PC-9 (cell line): ENCODE results near the gene RAF1. TPM values are rescaled to one million over a fixed set of nuclear protein-coding genes. Genes with fewer than 3 reads are reported as not detected.

Source experiments
- BruUV-seq: library from RNA; stranded (reverse); fragments of 400-500 nt; replicated peaks from 2 replicates; lab custom pipeline; 2021; lab: Mats Ljungman, UMichigan
- CTCF ChIA-PET: fragments of 300-600 bp; sonication (Branson Sonifier 250); formaldehyde crosslinking; loops from one replicate; lab custom pipeline; 2022; ENCODE audit warnings: antibody characterized with exemption; lab: Charles Lee
- POLR2A ChIA-PET: fragments of 300-600 bp; sonication (Branson Sonifier 250); formaldehyde crosslinking; loops from one replicate; lab custom pipeline; 2022; ENCODE audit warnings: antibody characterized with exemption; ENCODE audit not compliant: unreplicated experiment; lab: Charles Lee
- DNase-seq, 2 experiments: peaks; one replicate each; pipeline versions ENCODE4 v3.0.0 to v3.0.0-alpha.2; 2015 to 2022; ENCODE audit warnings: mixed read lengths in 1 of 2
- H2AFZ ChIP-seq: fragments of 200-600 bp; sonication (generic); 2 replicates; pipeline ENCODE4 v1.8.1; 2017; ENCODE audit warnings: antibody characterized with exemption
- H3F3A ChIP-seq: fragments of 200-600 bp; sonication (generic); 2 replicates; pipeline ENCODE4 v1.8.1; 2017; ENCODE audit warnings: antibody characterized with exemption, mild to moderate bottlenecking, low read depth; ENCODE audit not compliant: insufficient read depth
- H3K27ac ChIP-seq: fragments of 200-600 bp; sonication (generic); 2 replicates; pipeline ENCODE4 v1.6.1; 2016; ENCODE audit warnings: mixed run types
- H3K27me3 ChIP-seq: fragments of 200-600 bp; sonication (generic); 2 replicates; pipeline ENCODE4 v1.6.1; 2016; ENCODE audit warnings: low read depth, mixed run types; ENCODE audit not compliant: insufficient read depth
- H3K36me3 ChIP-seq: fragments of 200-600 bp; sonication (generic); 2 replicates; pipeline ENCODE4 v1.6.1; 2016; ENCODE audit warnings: low read depth, mixed run types
- H3K4me1 ChIP-seq: fragments of 200-600 bp; sonication (generic); replicated peaks from 2 replicates; pipeline ENCODE4 v1.6.1; 2016; ENCODE audit warnings: mixed run types; ENCODE audit not compliant: insufficient read depth
- H3K4me2 ChIP-seq: fragments of 200-600 bp; sonication (generic); 2 replicates; pipeline ENCODE4 v1.6.1; 2017; ENCODE audit warnings: mixed run types
- H3K4me3 ChIP-seq: fragments of 200-600 bp; sonication (generic); 2 replicates; pipeline ENCODE4 v1.6.1; 2016; ENCODE audit warnings: mixed run types
- H3K79me2 ChIP-seq: fragments of 200-600 bp; sonication (generic); 2 replicates; pipeline ENCODE4 v1.6.1; 2017; ENCODE audit warnings: low read depth, mixed run types
- H3K9me2 ChIP-seq: fragments of 200-600 bp; sonication (generic); 2 replicates; pipeline ENCODE4 v1.8.1; 2017; ENCODE audit warnings: mild to moderate bottlenecking; ENCODE audit not compliant: insufficient read depth
- H3K9me3 ChIP-seq: fragments of 200-600 bp; sonication (generic); 2 replicates; pipeline ENCODE4 v1.8.1; 2016; ENCODE audit warnings: low read depth; ENCODE audit not compliant: insufficient read depth
- H4K20me1 ChIP-seq: fragments of 200-600 bp; sonication (generic); 2 replicates; pipeline ENCODE4 v1.8.1; 2017; ENCODE audit not compliant: insufficient read depth
- EZH2 ChIP-seq: fragments of 200-600 bp; sonication (generic); IDR thresholded peaks from 2 replicates; pipeline ENCODE4 v1.8.0; 2017; ENCODE audit warnings: antibody characterized with exemption, low read depth
- intact Hi-C: fragments of 100-400 bp; cut with micrococcal nuclease; formaldehyde crosslinking; loops from one replicate; pipeline ENCODE4 v1.10.0; 2022; ENCODE audit not compliant: unreplicated experiment
- total RNA-seq: library from RNA; stranded (reverse); gene quantifications from 2 replicates; pipeline ENCODE4 v1.2.3, GENCODE V29; 2021
- TF ChIP-seq, protein P1 (sequence below): fragments of 200-600 bp; sonication (generic); conservative IDR thresholded peaks from 2 replicates; pipeline ENCODE4 v1.6.1; 2017; ENCODE audit warnings: mixed run types, antibody characterized with exemption, mild to moderate bottlenecking, moderate library complexity

The RAF1 gene
- total RNA-seq, 1 experiment from 2014 or later, result 72.4 TPM

DNA sequence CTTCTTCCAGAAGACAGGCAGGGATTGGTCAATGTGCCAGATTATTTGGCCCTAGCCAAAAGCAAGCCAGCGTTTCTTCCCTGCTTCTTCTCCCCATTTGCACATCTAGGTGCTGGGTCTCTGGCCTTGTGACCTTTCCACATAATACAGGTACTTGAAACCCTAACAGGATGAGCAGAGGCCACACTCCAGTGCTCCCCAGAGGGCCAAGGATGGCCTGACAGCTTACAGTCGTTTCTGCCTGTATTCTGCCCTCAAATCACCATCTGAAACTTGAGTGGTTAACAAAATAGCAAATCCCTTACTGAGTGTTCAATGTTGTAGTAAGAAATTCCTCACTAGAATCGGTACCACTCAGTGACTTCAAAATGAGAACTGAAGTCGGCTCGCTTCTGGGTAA lies 77.9 kb downstream of the RAF1 start:
- H3K27ac ChIP-seq, result 0 out of 2 replicates have a peak overlapping the region, but pooled peaks have one; percentile 4
- peaks cover 39% of the 10 kb centered on the region; the same call in 1 of the 2 replicates for H3F3A ChIP-seq
- no peak overlapping the region for H2AFZ ChIP-seq
- intact Hi-C loops, result no loop called here
- no peaks in the 10 kb centered on the region for H3K4me1 ChIP-seq
- H3K9me2 ChIP-seq, result no peaks in the 10 kb centered on the region
- H3K27me3 ChIP-seq, result no peaks in the 10 kb centered on the region
- H3K9me3 ChIP-seq, result no peaks in the 10 kb centered on the region
- no peak for TF ChIP-seq EZH2
- TF ChIP-seq, protein P1, sequence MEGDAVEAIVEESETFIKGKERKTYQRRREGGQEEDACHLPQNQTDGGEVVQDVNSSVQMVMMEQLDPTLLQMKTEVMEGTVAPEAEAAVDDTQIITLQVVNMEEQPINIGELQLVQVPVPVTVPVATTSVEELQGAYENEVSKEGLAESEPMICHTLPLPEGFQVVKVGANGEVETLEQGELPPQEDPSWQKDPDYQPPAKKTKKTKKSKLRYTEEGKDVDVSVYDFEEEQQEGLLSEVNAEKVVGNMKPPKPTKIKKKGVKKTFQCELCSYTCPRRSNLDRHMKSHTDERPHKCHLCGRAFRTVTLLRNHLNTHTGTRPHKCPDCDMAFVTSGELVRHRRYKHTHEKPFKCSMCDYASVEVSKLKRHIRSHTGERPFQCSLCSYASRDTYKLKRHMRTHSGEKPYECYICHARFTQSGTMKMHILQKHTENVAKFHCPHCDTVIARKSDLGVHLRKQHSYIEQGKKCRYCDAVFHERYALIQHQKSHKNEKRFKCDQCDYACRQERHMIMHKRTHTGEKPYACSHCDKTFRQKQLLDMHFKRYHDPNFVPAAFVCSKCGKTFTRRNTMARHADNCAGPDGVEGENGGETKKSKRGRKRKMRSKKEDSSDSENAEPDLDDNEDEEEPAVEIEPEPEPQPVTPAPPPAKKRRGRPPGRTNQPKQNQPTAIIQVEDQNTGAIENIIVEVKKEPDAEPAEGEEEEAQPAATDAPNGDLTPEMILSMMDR, result no peak
- no TSS peak for BruUV-seq
- H3K36me3 ChIP-seq, result peaks cover 58% of the 10 kb centered on the region
- CTCF ChIA-PET, result no interaction called here
- no peak overlapping the region for H3K4me3 ChIP-seq
- peaks cover 24% of the 10 kb centered on the region for H4K20me1 ChIP-seq
- POLR2A ChIA-PET, result no interaction called here
- H3K79me2 ChIP-seq, result no peaks in the 10 kb centered on the region
- H3K4me2 ChIP-seq, result no peak overlapping the region
- DNase-seq, result no peak

DNA sequence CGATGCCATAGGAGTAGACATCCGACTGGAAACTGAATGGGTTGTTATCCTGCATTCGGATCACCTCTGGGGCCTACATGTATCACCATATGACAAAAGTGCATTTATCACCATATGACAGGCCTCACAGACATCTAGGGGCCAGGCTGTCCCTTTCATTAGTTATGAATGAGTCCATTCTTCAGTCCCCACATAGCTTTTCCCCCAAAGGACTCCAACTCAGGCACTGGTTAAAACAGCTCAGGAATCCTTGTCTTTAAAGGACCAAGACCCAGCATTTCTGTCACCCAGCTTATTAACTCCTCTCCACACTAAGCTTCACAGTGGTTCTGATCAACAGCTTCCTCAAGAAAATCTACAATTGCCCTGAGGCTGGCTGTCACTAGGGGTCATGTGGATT lies 78.7 kb downstream of the RAF1 start:
- H3K27me3 ChIP-seq, result no peaks in the 10 kb centered on the region
- H3K79me2 ChIP-seq, result no peaks in the 10 kb centered on the region
- no peak overlapping the region for H3K27ac ChIP-seq
- peaks cover 43% of the 10 kb centered on the region; the same call in 1 of the 2 replicates for H3F3A ChIP-seq
- no peak for DNase-seq
- intact Hi-C loops, result no loop called here
- no peak overlapping the region for H3K4me3 ChIP-seq
- no TSS peak for BruUV-seq
- no peaks in the 10 kb centered on the region for H3K9me2 ChIP-seq
- no peaks in the 10 kb centered on the region for H3K9me3 ChIP-seq
- no peak overlapping the region for H2AFZ ChIP-seq
- POLR2A ChIA-PET, result no interaction called here
- no peaks in the 10 kb centered on the region for H3K4me1 ChIP-seq
- no peak overlapping the region for H3K4me2 ChIP-seq
- peaks cover 24% of the 10 kb centered on the region for H4K20me1 ChIP-seq
- TF ChIP-seq EZH2, result no peak
- TF ChIP-seq, protein P1, result no peak
- peaks cover 53% of the 10 kb centered on the region for H3K36me3 ChIP-seq
- CTCF ChIA-PET, result interaction anchor here (0.6 kb wide), 1 partner anchor 28 kb away, joined by 5 read pairs; the partner anchor contains the start of gene MKRN2

DNA sequence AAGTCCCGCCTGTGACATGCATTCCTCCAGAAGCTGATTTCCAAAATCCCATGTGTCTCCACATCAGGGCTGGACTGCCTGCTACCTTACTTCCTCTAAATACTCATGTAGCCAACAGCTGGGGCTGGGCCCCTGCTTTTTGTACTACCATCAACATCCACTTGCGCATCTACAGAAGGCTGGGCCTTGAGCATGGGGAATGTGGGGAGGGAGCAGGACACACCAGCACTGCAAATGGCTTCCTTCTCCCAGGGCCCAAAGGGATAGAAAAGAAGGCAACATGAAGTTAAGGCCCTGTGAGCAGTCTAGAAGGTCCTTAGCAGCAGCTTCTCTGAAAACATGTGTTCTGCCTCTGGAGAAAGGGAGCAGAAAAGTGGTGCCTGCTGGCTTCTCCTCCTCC lies 79.8 kb downstream of the RAF1 start:
- Histone ChIP-seq H3K79me2 (no peaks in the 10 kb centered on the region), H3K9me3 (no peaks in the 10 kb centered on the region), H3F3A (peaks cover 43% of the 10 kb centered on the region; the same call in 1 of the 2 replicates), H3K27ac (no peak overlapping the region), H3K27me3 (no peaks in the 10 kb centered on the region), H3K4me2 (no peak overlapping the region), H3K36me3 (peaks cover 53% of the 10 kb centered on the region), H4K20me1 (peaks cover 24% of the 10 kb centered on the region), H2AFZ (no peak overlapping the region), H3K4me1 (no peaks in the 10 kb centered on the region), H3K9me2 (no peaks in the 10 kb centered on the region), H3K4me3 (no peak overlapping the region)
- BruUV-seq, result no TSS peak
- TF ChIP-seq, protein P1, result no peak
- TF ChIP-seq EZH2, result no peak
- POLR2A ChIA-PET, result no interaction called here
- CTCF ChIA-PET, result no interaction called here
- no peak for DNase-seq
- intact Hi-C loops, result no loop called here
